ENCODE measurements around the gene CHST1.

CHST1 gene

GRCh38 chr11:45657496-45658260 is 7.7 kb downstream of the CHST1 start:
- peaks cover 27% of the 10 kb centered on the region for H3K27me3 Mint-ChIP-seq

GRCh38 chr11:45655831-45656230 is 9.6 kb downstream of the CHST1 start:
- peaks cover 3% of the 10 kb centered on the region for H3K4me1 Mint-ChIP-seq
- no peaks in the 10 kb centered on the region for H3K9me3 Mint-ChIP-seq
- no peak overlapping the region for H3K27ac Mint-ChIP-seq
- H3K36me3 Mint-ChIP-seq = no peaks in the 10 kb centered on the region
- H3K27me3 Mint-ChIP-seq = peaks cover 17% of the 10 kb centered on the region
- no peak overlapping the region for H3K4me3 Mint-ChIP-seq

More at GRCh38 chr11:45657496-45658260, 7.7 kb downstream of the CHST1 start:
- H3K27ac Mint-ChIP-seq = no peak overlapping the region
- no peaks in the 10 kb centered on the region for H3K9me3 Mint-ChIP-seq
- peaks cover 3% of the 10 kb centered on the region for H3K4me1 Mint-ChIP-seq
- H3K4me3 Mint-ChIP-seq = no peak overlapping the region
- no peaks in the 10 kb centered on the region for H3K36me3 Mint-ChIP-seq

GRCh38 chr11:45655347-45655756 is 10.1 kb downstream of the CHST1 start:
- Mint-ChIP-seq H3K27ac (no peak overlapping the region), H3K27me3 (peaks cover 16% of the 10 kb centered on the region), H3K4me3 (no peak overlapping the region), H3K4me1 (peaks cover 3% of the 10 kb centered on the region), H3K9me3 (no peaks in the 10 kb centered on the region), H3K36me3 (no peaks in the 10 kb centered on the region)

GRCh38 chr11:45655012-45655283 is 10.5 kb downstream of the CHST1 start:
- Mint-ChIP-seq H3K27ac (no peak overlapping the region), H3K27me3 (peaks cover 16% of the 10 kb centered on the region), H3K9me3 (no peaks in the 10 kb centered on the region), H3K36me3 (no peaks in the 10 kb centered on the region), H3K4me3 (no peak overlapping the region), H3K4me1 (peaks cover 3% of the 10 kb centered on the region)

- Mint-ChIP-seq H3K4me1 (peaks cover 3% of the 10 kb centered on the region), H3K4me3 (no peak overlapping the region), H3K27ac (no peak overlapping the region), H3K27me3 (peaks cover 16% of the 10 kb centered on the region), H3K9me3 (no peaks in the 10 kb centered on the region), H3K36me3 (no peaks in the 10 kb centered on the region)
Observed at GRCh38 chr11:45654231-45655011, 11.0 kb downstream of the CHST1 start.

- Mint-ChIP-seq H3K36me3 (no peaks in the 10 kb centered on the region), H3K27me3 (peaks cover 15% of the 10 kb centered on the region), H3K9me3 (no peaks in the 10 kb centered on the region), H3K27ac (no peak overlapping the region), H3K4me1 (peaks cover 3% of the 10 kb centered on the region), H3K4me3 (no peak overlapping the region)
Observed at GRCh38 chr11:45653277-45653676, 12.1 kb downstream of the CHST1 start.

- peaks cover 12% of the 10 kb centered on the region for H3K27me3 Mint-ChIP-seq
- H3K4me3 Mint-ChIP-seq = no peak overlapping the region
- no peaks in the 10 kb centered on the region for H3K9me3 Mint-ChIP-seq
- H3K4me1 Mint-ChIP-seq = peaks cover 3% of the 10 kb centered on the region
- H3K36me3 Mint-ChIP-seq = no peaks in the 10 kb centered on the region
- H3K27ac Mint-ChIP-seq = no peak overlapping the region
Observed at GRCh38 chr11:45652781-45653180, 12.6 kb downstream of the CHST1 start.

- H3K27me3 Mint-ChIP-seq = peaks cover 14% of the 10 kb centered on the region
- H3K4me1 Mint-ChIP-seq = peaks cover 3% of the 10 kb centered on the region
- H3K36me3 Mint-ChIP-seq = no peaks in the 10 kb centered on the region
- no peak overlapping the region for H3K4me3 Mint-ChIP-seq
- H3K27ac Mint-ChIP-seq = no peak overlapping the region
- no peaks in the 10 kb centered on the region for H3K9me3 Mint-ChIP-seq
Observed at GRCh38 chr11:45651841-45652749, 13.3 kb downstream of the CHST1 start.

- Mint-ChIP-seq H3K27me3 (peaks cover 12% of the 10 kb centered on the region), H3K4me3 (no peak overlapping the region), H3K9me3 (no peaks in the 10 kb centered on the region), H3K4me1 (peaks cover 6% of the 10 kb centered on the region), H3K27ac (no peak overlapping the region), H3K36me3 (no peaks in the 10 kb centered on the region)
Observed at GRCh38 chr11:45651156-45651555, 14.3 kb downstream of the CHST1 start.

GRCh38 chr11:45650166-45651095 is 15.0 kb downstream of the CHST1 start:
- Mint-ChIP-seq H3K4me1 (peaks cover 6% of the 10 kb centered on the region), H3K9me3 (no peaks in the 10 kb centered on the region), H3K4me3 (no peak overlapping the region), H3K27me3 (peaks cover 9% of the 10 kb centered on the region), H3K27ac (no peak overlapping the region), H3K36me3 (no peaks in the 10 kb centered on the region)

GRCh38 chr11:45649544-45650165 is 15.8 kb downstream of the CHST1 start:
- no peak overlapping the region for H3K27ac Mint-ChIP-seq
- peaks cover 11% of the 10 kb centered on the region for H3K27me3 Mint-ChIP-seq
- H3K4me3 Mint-ChIP-seq = no peak overlapping the region
- H3K4me1 Mint-ChIP-seq = peaks cover 3% of the 10 kb centered on the region
- H3K9me3 Mint-ChIP-seq = no peaks in the 10 kb centered on the region
- H3K36me3 Mint-ChIP-seq = peaks cover 2% of the 10 kb centered on the region

GRCh38 chr11:45648931-45649330 is 16.5 kb downstream of the CHST1 start:
- peaks cover 2% of the 10 kb centered on the region for H3K36me3 Mint-ChIP-seq
- no peak overlapping the region for H3K4me3 Mint-ChIP-seq
- H3K4me1 Mint-ChIP-seq = peaks cover 3% of the 10 kb centered on the region
- no peaks in the 10 kb centered on the region for H3K9me3 Mint-ChIP-seq
- peaks cover 14% of the 10 kb centered on the region for H3K27me3 Mint-ChIP-seq
- H3K27ac Mint-ChIP-seq = no peak overlapping the region

GRCh38 chr11:45647786-45648185 is 17.6 kb downstream of the CHST1 start:
- no peak overlapping the region for H3K27ac Mint-ChIP-seq
- no peak overlapping the region for H3K4me3 Mint-ChIP-seq
- peaks cover 2% of the 10 kb centered on the region for H3K36me3 Mint-ChIP-seq
- peaks cover 3% of the 10 kb centered on the region for H3K4me1 Mint-ChIP-seq
- peaks cover 15% of the 10 kb centered on the region for H3K27me3 Mint-ChIP-seq
- H3K9me3 Mint-ChIP-seq = no peaks in the 10 kb centered on the region

- Mint-ChIP-seq H3K27me3 (peaks cover 19% of the 10 kb centered on the region), H3K4me3 (no peak overlapping the region), H3K9me3 (no peaks in the 10 kb centered on the region), H3K4me1 (peaks cover 3% of the 10 kb centered on the region), H3K36me3 (peaks cover 2% of the 10 kb centered on the region), H3K27ac (no peak overlapping the region)
Observed at GRCh38 chr11:45647329-45647728, 18.1 kb downstream of the CHST1 start.
